H9 (cell line): ENCODE measurements around the gene DHCR24. TPM values are rescaled to one million over a fixed set of nuclear protein-coding genes. Genes with fewer than 3 reads are reported as not detected.

Experiments used
- DNase-seq: peaks from one replicate; pipeline ENCODE4 v3.0.0-alpha.2; 2017
- H2AFZ ChIP-seq: one replicate; pipeline ENCODE4 v1.6.1; 2013; ENCODE audit warnings: mild to moderate bottlenecking, low read length, control low read depth, moderate library complexity
- H2AK5ac ChIP-seq: 2 replicates; pipeline ENCODE4 v1.6.1; 2013; ENCODE audit warnings: low read length, control low read depth, mixed read lengths; ENCODE audit not compliant: insufficient read length
- H2BK120ac ChIP-seq: one replicate; pipeline ENCODE4 v1.6.1; 2013; ENCODE audit warnings: low read depth, mild to moderate bottlenecking, low read length, control low read depth, inconsistent platforms; ENCODE audit not compliant: poor library complexity, severe bottlenecking
- H2BK12ac ChIP-seq: 2 replicates; pipeline ENCODE4 v1.6.1; 2013; ENCODE audit warnings: low read length, control low read depth, mixed read lengths, low read depth; ENCODE audit not compliant: insufficient read length
- H2BK15ac ChIP-seq: 2 replicates; pipeline ENCODE4 v1.6.1; 2013; ENCODE audit warnings: low read depth, low read length, control low read depth
- H2BK20ac ChIP-seq: one replicate; pipeline ENCODE4 v1.6.1; 2013; ENCODE audit warnings: low read depth, mild to moderate bottlenecking, low read length, control low read depth, inconsistent platforms; ENCODE audit not compliant: poor library complexity, severe bottlenecking
- H2BK5ac ChIP-seq: 2 replicates; pipeline ENCODE4 v1.6.1; 2013; ENCODE audit warnings: low read length, control low read depth, mixed read lengths; ENCODE audit not compliant: insufficient read length
- H3K14ac ChIP-seq: 2 replicates; pipeline ENCODE4 v1.6.1; 2013; ENCODE audit warnings: low read length, control low read depth; ENCODE audit not compliant: insufficient read depth
- H3K18ac ChIP-seq: 2 replicates; pipeline ENCODE4 v1.6.1; 2013; ENCODE audit warnings: low read depth, mild to moderate bottlenecking, mixed read lengths, low read length, control low read depth; ENCODE audit not compliant: insufficient read length
- H3K23ac ChIP-seq: 2 replicates; pipeline ENCODE4 v1.6.1; 2013; ENCODE audit warnings: low read length, control low read depth, mixed read lengths, low read depth; ENCODE audit not compliant: insufficient read length
- H3K23me2 ChIP-seq: 2 replicates; pipeline ENCODE4 v1.6.1; 2013; ENCODE audit warnings: low read depth, mild to moderate bottlenecking, mixed read lengths, low read length, control low read depth; ENCODE audit not compliant: insufficient read length, poor library complexity, severe bottlenecking
- H3K27ac ChIP-seq: 2 replicates; pipeline ENCODE4 v1.5.1; 2013; ENCODE audit warnings: low read length, control low read depth, mixed read lengths, low read depth; ENCODE audit not compliant: insufficient read length
- H3K27me3 ChIP-seq: 2 replicates; pipeline ENCODE4 v1.6.1; 2013; ENCODE audit warnings: low read length, control low read depth, inconsistent platforms; ENCODE audit not compliant: insufficient read depth
- H3K4ac ChIP-seq: 2 replicates; pipeline ENCODE4 v1.6.1; 2013; ENCODE audit warnings: low read depth, mild to moderate bottlenecking, control low read depth, inconsistent platforms, low read length, moderate library complexity
- H3K4me1 ChIP-seq: 2 replicates; pipeline ENCODE4 v1.6.1; 2013; ENCODE audit warnings: low read length, control low read depth, inconsistent platforms; ENCODE audit not compliant: insufficient read depth
- H3K4me2 ChIP-seq: 2 replicates; pipeline ENCODE4 v1.6.1; 2013; ENCODE audit warnings: low read length, control low read depth, mixed read lengths; ENCODE audit not compliant: insufficient read length, insufficient read depth
- H3K56ac ChIP-seq: 2 replicates; pipeline ENCODE4 v1.6.1; 2013; ENCODE audit warnings: low read depth, mild to moderate bottlenecking, mixed read lengths, low read length, control low read depth; ENCODE audit not compliant: insufficient read length
- H3K79me1 ChIP-seq: 2 replicates; pipeline ENCODE4 v1.6.1; 2013; ENCODE audit warnings: low read depth, mild to moderate bottlenecking, moderate library complexity, low read length, control low read depth, inconsistent platforms; ENCODE audit not compliant: insufficient read depth, poor library complexity, severe bottlenecking
- H3K79me2 ChIP-seq: 2 replicates; pipeline ENCODE4 v1.6.1; 2013; ENCODE audit warnings: low read length, control low read depth, inconsistent platforms; ENCODE audit not compliant: insufficient read depth
- H3K9ac ChIP-seq: 2 replicates; pipeline ENCODE4 v1.6.1; 2013; ENCODE audit warnings: low read length, control low read depth, mixed read lengths; ENCODE audit not compliant: insufficient read length; ENCODE audit errors: extremely low read depth
- H3K9me3 ChIP-seq: one replicate; pipeline ENCODE4 v1.6.1; 2013; ENCODE audit warnings: low read depth, low read length, inconsistent platforms; ENCODE audit not compliant: control insufficient read depth
- H3T11ph ChIP-seq: one replicate; pipeline ENCODE4 v1.6.1; 2013; ENCODE audit warnings: mild to moderate bottlenecking, low read length, control low read depth, inconsistent platforms
- H4K20me1 ChIP-seq: one replicate; pipeline ENCODE4 v1.6.1; 2013; ENCODE audit not compliant: control insufficient read depth, insufficient read length, insufficient read depth
- H4K5ac ChIP-seq: 2 replicates; pipeline ENCODE4 v1.6.1; 2013; ENCODE audit warnings: low read depth, mild to moderate bottlenecking, mixed read lengths, low read length, control low read depth; ENCODE audit not compliant: insufficient read length
- H4K8ac ChIP-seq: replicated peaks from 2 replicates; pipeline ENCODE4 v1.6.1; 2013; ENCODE audit warnings: low read length, control low read depth, mixed read lengths, low read depth; ENCODE audit not compliant: insufficient read length
- H4K91ac ChIP-seq: 2 replicates; pipeline ENCODE4 v1.6.1; 2013; ENCODE audit warnings: low read depth, mild to moderate bottlenecking, moderate library complexity, mixed read lengths, low read length, control low read depth; ENCODE audit not compliant: insufficient read length
- H3K27ac Mint-ChIP-seq, 3 experiments: 2 replicates in 2 of 3; 3 replicates in 1 of 3; pipeline ENCODE4 v1.8.0; 2020 to 2021; ENCODE audit warnings: mixed read lengths in 3 of 3, mild to moderate bottlenecking in 1 of 3, moderate library complexity in 1 of 3
- H3K27me3 Mint-ChIP-seq: 2 replicates; pipeline ENCODE4 v1.8.0; 2021; ENCODE audit warnings: low read depth, mild to moderate bottlenecking, moderate library complexity, mixed read lengths
- H3K36me3 Mint-ChIP-seq, 3 experiments: 2 replicates in 2 of 3; 3 replicates in 1 of 3; pipeline ENCODE4 v1.8.0; 2020 to 2021; ENCODE audit warnings: low read depth in 3 of 3, mixed read lengths in 3 of 3; ENCODE audit not compliant: insufficient read depth in 1 of 3
- H3K4me1 Mint-ChIP-seq, 2 experiments: 2 replicates each; pipeline ENCODE4 v1.8.0; 2020; ENCODE audit warnings: mixed read lengths in 2 of 2
- H3K4me3 Mint-ChIP-seq, 2 experiments: 2 replicates in 1 of 2; 3 replicates in 1 of 2; pipeline ENCODE4 v1.8.0; 2020 to 2021; ENCODE audit warnings: mild to moderate bottlenecking in 2 of 2, mixed read lengths in 2 of 2, moderate library complexity in 1 of 2
- H3K9me3 Mint-ChIP-seq, 2 experiments: 2 replicates in 1 of 2; 3 replicates in 1 of 2; pipeline ENCODE4 v1.8.0; 2020; ENCODE audit warnings: mild to moderate bottlenecking in 2 of 2, mixed read lengths in 2 of 2, moderate library complexity in 1 of 2
- CTCF ChIP-seq: fragments of 200-600 bp; sonication (generic); conservative IDR thresholded peaks from 3 replicates; pipeline ENCODE4 v1.8.0; 2021; ENCODE audit warnings: antibody characterized with exemption, mild to moderate bottlenecking
- WGBS: extraction: QIAGEN DNeasy Blood & Tissue Kit; methylation state at CpG from one replicate; pipeline ENCODE4 v1.1.7; 2013; ENCODE audit warnings: missing lambda C conversion rate, low lambda C conversion rate, mixed read lengths; ENCODE audit not compliant: insufficient read length; ENCODE audit errors: extremely low coverage; 5-methylcytosine and 5-hydroxymethylcytosine counted together
- total RNA-seq: library from RNA; stranded (reverse); gene quantifications from 2 replicates; pipeline ENCODE4 v1.2.1, GENCODE V29; 2021

DHCR24 gene
- total RNA-seq, 1 experiment from 2014 or later: 318 TPM

GRCh38 chr1:54875000-54875399 lies 12.0 kb downstream of the DHCR24 start:
- H3K56ac ChIP-seq: no peak overlapping the region
- H3K27me3 ChIP-seq: no peaks in the 10 kb centered on the region
- H2BK5ac ChIP-seq: no peak overlapping the region
- H3K9me3 Mint-ChIP-seq: no peaks in the 10 kb centered on the region
- no peaks in the 10 kb centered on the region for H3K27me3 Mint-ChIP-seq
- peaks cover 11% of the 10 kb centered on the region; the same call in 1 of the 2 replicates for H3K79me2 ChIP-seq
- no peak overlapping the region for H3K9ac ChIP-seq
- H4K91ac ChIP-seq: no peak overlapping the region
- H4K8ac ChIP-seq: no peak overlapping the region
- H3K18ac ChIP-seq: no peak overlapping the region
- peaks cover 14 to 15% of the 10 kb centered on the region in 2 experiments for H3K4me1 Mint-ChIP-seq
- no peaks in the 10 kb centered on the region for H4K20me1 ChIP-seq
- no peak overlapping the region for H2BK20ac ChIP-seq
- peak overlapping the region in 1 of 3 experiments; percentile 34; a peak in 1 of 7 replicates for H3K27ac Mint-ChIP-seq
- H3K23me2 ChIP-seq: no peaks in the 10 kb centered on the region
- no peak for TF ChIP-seq CTCF
- H3T11ph ChIP-seq: no peak overlapping the region
- no peaks in the 10 kb centered on the region for H3K9me3 ChIP-seq
- DNase-seq: no peak
- H3K23ac ChIP-seq: no peak overlapping the region
- no peak overlapping the region for H3K14ac ChIP-seq
- H3K79me1 ChIP-seq: peaks cover 5% of the 10 kb centered on the region
- no peak overlapping the region for H3K27ac ChIP-seq
- H2AK5ac ChIP-seq: no peak overlapping the region
- no peak overlapping the region for H4K5ac ChIP-seq
- no peak overlapping the region for H3K4ac ChIP-seq
- H3K36me3 Mint-ChIP-seq: peaks cover 61 to 84% (median 81%) of the 10 kb centered on the region in 3 experiments
- no peaks in the 10 kb centered on the region; the same call in 1 of the 2 replicates for H3K4me1 ChIP-seq
- no peak overlapping the region for H2BK15ac ChIP-seq
- H3K4me2 ChIP-seq: no peak overlapping the region
- H2BK120ac ChIP-seq: no peak overlapping the region
- H2BK12ac ChIP-seq: no peak overlapping the region
- H2AFZ ChIP-seq: no peak overlapping the region
- no CpG with 5 or more reads among the region's 5 CpGs for WGBS
- H3K4me3 Mint-ChIP-seq: no peak overlapping the region
